ENCODE results near the gene TUBA1B.

DNA sequence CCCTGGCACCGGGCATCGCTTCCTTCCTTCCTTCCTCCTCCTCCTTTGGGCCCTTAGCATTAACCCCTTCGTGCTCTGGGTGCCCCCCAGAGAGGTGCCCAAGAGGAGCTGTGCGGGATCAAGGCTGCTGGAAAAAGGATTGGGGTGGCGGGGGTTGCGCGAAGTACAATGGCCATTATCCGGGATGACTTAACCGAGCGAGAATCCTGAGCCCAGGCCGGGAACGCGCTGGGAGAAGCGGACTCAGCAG lies 39.4 kb downstream of the TUBA1B start:
- TF ChIP-seq FOXM1 (IDR thresholded peaks at IDR 0.05; ENCODE audit: borderline replicate concordance) (no peak), ARNT (IDR thresholded peaks at IDR 0.05) (no peak), SUZ12 (IDR thresholded peaks at IDR 0.05) (no peak), BHLHE40 (IDR thresholded peaks at IDR 0.05; ENCODE audit: borderline replicate concordance) (no peak), FOXK2 (IDR thresholded peaks at IDR 0.05) (no peak), TARDBP (IDR thresholded peaks at IDR 0.05) (no peak), ZNF384 (IDR thresholded peaks at IDR 0.05) (no peak), NFRKB (IDR thresholded peaks at IDR 0.05) (no peak)

All from HEK293T (cell line).